Left lobe of liver (tissue), 2 donors: ENCODE measurements around the gene ARID1A. TPM values are rescaled to one million over a fixed set of nuclear protein-coding genes. Genes with fewer than 3 reads are reported as not detected.
"Not testable (repeated sequence)": the region's sequence is repeated elsewhere in the genome, so short reads cannot be mapped to it uniquely, and the experiment has no call there.

Experiments used
- ATAC-seq: fragments of 200-7000 bp; cut with Tn5 transposase; one replicate; pipeline ENCODE4 v1.9.1; 2020; ENCODE audit warnings: mild to moderate bottlenecking, moderate library complexity
- DNase-seq: peaks from one replicate; pipeline ENCODE4 v3.0.0-alpha.2; 2020; ENCODE audit warnings: low spot score
- total RNA-seq: library from RNA; stranded (reverse); gene quantifications from one replicate; pipeline ENCODE4 v1.2.1, GENCODE V29; 2021
- donor health status: DM: no; HTN: no; CAD: no; lungs with moderate emphysema.
- donor health status: DM: no; HTN: yes; CAD: no.

Gene ARID1A
- total RNA-seq, 1 donor from 2014 or later, result 27.0 TPM

DNA sequence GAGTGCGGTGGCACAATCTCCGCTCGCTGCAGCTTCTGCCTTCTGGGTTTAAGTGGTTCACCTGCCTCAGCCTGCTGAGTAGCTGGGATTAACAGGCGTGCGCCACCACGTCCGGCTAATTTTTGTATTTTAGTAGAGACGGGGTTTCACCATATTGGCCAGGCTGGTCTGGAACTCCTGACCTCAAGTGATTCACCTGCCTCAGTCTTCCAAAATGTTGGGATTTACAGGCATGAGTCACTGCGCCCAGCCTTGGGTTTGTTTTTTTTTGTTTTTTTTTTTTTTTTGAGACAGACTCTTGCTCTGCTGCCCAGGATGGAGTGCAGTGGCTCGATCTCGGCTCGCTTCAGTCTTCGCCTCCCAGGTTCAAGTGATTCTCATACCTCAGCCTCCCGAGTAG lies 30.1 kb downstream of the ARID1A start:
- DNase-seq, ATAC-seq: not testable (repeated sequence)

DNA sequence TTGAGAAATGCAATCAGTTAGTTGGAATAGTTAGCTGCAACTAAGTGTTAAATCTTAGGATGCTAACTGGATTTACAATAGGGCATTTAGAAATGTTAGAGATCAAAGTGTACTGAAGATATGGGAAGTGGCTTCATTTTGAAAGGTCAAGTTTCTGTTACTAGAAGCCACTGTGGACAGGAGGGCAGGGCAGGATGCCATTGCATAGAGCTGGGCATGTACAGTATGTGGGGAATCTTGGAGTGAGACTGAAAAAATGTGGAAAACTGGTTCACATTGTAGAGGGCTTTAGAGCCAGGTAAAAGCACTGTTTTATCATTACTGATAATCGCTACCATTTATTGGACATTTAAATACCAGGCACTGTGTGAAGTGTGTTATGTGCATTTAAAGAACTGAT lies 31.0 kb downstream of the ARID1A start:
- ATAC-seq, result peak; percentile 5
- no peak for DNase-seq

- ATAC-seq (no peak), DNase-seq (no peak)
Observed at GRCh38 chr1:26727476-26727875, 31.7 kb downstream of the ARID1A start.

DNA sequence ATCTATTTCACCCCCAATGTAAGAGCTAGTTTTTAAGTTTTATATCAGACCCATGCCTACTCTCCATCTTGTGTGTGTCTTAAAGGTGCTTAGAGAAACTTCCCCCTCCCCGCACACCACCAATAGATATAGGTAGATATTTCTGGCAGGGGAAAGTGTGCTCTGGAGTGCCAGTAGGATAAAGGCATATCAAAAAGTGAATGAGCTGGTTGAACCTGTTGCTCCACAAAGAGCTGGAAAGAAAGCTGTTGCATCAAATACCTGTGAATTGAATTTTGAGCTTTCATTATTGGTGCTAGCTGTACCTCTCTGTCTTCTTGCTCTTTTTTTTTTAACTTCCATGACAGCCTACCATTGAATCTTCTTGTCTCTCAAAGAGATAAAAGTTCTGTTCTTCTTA lies 32.8 kb downstream of the ARID1A start:
- no peak for DNase-seq
- ATAC-seq, result no peak

- no peak for DNase-seq
- no peak for ATAC-seq
Observed at GRCh38 chr1:26729633-26730032, 33.8 kb downstream of the ARID1A start.

DNA sequence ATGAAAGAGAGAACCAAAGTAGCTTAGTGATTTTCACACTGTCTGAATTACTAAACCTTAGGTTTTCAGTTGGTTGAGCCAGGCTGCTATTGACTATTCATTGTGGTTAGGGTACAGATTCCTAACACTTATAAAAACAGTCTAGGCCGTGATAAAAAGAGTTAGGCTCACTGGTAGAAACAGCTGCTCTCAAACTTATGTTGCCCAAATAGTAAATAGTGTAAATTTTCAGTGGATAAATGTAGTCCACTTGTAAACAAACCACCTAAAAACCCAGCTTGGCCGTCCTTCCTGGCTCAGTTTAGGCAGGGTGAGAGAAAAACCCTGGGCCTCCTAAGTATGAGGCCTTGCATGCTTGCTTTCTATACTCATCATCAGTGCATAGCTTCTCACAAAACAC lies 34.9 kb downstream of the ARID1A start:
- no peak for ATAC-seq

GRCh38 chr1:26731233-26731902 lies 35.6 kb downstream of the ARID1A start:
- DNase-seq (no peak), ATAC-seq (peak; percentile 17)

More for the DNA sequence above, 34.9 kb downstream of the ARID1A start:
- DNase-seq, result no peak

DNA sequence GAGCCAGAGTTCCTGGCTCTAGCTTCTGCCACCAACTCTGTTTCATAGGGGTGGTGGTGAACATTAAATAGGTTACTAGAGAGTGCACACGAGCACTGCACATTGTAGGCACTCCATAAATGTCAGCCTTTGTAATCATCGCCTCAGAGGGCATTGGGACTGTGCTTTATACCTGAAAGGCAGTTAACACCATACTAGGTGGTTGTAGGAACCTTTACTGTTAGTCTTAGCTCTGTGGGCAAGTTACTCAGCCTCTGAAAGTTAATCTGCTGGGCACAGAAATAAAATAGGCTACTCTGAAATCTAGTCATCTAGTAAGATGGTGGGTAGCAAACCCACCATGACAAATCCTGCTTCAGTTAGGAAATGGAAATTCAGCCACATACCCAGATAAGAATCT lies 37.6 kb downstream of the ARID1A start:
- no peak for ATAC-seq
- no peak for DNase-seq

DNA sequence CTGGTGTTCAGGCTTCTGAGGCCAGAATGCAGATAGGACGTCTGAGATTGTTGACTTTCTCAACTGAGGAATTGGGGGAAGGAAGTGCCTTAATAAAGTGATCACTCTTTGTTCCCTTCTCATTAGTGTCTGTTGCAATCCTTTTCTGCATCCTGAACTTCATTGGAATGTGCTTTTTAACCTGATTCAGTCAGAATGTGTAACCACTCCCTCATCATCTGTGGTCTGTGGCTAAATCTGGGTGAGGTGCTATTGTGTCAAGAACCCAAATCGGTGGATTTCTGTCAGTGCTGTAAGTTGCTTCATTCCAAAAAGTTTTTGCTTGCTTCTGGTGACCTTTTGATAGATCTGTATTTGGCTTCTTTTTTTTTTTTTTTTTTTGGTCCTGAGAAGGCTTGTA lies 38.2 kb downstream of the ARID1A start:
- no peak for DNase-seq
- no peak for ATAC-seq

GRCh38 chr1:26734501-26735058 lies 38.8 kb downstream of the ARID1A start:
- no peak for DNase-seq
- ATAC-seq, result peak; percentile 41

- DNase-seq (no peak), ATAC-seq (no peak)
Observed at GRCh38 chr1:26739329-26739914, 43.6 kb downstream of the ARID1A start.

DNA sequence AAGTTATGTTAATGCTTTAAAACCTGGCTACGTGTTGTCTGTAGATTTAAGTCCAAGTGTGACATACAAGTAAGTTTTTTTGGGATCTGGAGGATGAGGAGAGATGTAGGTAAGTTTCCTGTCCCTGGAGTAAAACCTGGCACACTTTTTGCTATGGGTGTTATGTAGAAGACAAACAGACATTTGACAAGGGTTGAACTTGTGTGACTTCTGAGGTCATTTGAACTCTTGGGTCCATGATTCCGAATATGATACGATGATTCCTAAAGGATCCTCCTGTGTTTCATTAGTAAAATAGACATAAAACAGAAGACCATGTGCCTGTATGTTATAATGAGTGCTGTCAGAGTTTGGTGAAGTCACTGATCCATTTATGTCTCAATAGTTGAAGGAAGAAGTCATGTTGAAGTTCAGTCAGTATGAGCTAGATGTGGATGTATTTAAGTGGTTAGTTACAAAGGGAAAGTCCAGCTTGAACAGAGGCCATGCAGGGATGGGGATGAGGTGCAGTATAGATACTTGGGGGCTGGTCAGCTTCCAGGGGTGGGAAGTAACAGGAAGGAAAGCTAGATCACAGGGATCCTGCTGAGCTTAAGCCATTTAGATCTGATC lies 44.3 kb downstream of the ARID1A start:
- DNase-seq (no peak), ATAC-seq (peak; percentile 25)

- ATAC-seq (peak; percentile 85), DNase-seq (no peak)
Observed at GRCh38 chr1:26740952-26741351, 45.1 kb downstream of the ARID1A start.

GRCh38 chr1:26743426-26744059 lies 47.7 kb downstream of the ARID1A start:
- no peak for DNase-seq
- ATAC-seq, result no peak

DNA sequence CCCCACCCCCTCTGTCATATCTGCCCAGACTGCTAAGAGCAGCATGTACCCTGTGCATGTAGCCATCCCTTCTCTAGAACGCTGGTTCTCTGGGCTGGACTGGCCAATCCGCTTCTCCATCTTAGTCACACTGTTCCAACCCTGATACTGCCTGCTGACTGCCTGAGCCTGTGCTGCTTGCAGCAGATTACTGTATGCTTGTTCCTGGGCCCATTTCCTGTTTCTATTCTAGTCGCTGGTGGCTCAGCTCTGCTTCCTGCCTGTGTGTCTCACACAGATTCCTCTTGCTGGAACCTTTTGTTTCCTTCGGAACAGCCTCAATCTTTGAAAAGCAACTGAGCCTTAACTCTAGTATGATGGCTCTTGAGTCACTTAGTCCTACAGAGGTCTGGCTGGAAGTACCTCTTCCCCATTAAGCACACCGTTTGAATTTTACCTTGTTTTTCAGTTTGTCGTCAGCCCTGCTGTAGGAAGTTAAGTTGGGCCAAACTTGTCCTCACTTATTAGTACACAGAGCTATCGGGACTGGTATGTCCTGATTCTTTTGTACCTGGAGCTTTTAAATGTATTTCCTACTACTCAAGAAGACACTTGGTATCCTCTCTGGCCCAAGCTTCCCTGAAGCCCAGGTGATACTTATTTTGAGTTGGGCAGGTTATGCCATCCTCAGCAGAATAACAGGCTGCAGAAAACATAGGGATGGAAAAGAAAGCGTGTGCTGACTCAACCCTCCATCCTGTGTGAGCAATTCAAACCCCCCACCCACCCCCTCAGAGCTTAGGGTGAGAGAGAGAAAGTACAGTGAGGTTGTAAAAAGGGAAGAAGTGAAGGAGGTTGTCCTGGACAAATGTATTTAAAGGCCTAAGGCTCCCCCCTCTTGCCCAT lies 48.5 kb downstream of the ARID1A start:
- DNase-seq, result peak; percentile 62
- peak; percentile 69 for ATAC-seq

DNA sequence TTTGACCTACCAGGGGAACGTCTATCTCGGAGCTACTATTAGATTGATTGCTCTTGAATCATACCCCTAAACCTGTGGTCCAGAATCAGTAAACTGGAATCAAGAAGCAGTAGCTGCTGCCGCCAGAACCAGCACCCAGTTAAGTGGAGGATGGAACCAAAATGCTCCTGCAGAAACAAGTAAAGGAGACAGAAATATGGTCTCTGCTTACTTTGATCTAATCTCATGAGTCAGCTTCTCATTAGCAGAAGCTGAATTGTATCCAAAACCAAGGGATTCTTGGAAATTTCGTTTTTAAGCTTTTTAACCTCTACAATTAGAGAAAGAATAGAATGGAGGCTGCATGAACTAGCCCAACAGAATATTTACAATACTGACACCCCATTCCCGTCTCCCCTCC lies 49.4 kb downstream of the ARID1A start:
- DNase-seq, result no peak
- ATAC-seq, result no peak

- DNase-seq, result no peak
- ATAC-seq, result no peak
Observed at GRCh38 chr1:26747048-26747447, 51.2 kb downstream of the ARID1A start.

GRCh38 chr1:26748351-26748750 lies 52.5 kb downstream of the ARID1A start:
- no peak for ATAC-seq

GRCh38 chr1:26749458-26749857 lies 53.6 kb downstream of the ARID1A start:
- DNase-seq, result no peak
- no peak for ATAC-seq

More at GRCh38 chr1:26748351-26748750, 52.5 kb downstream of the ARID1A start:
- DNase-seq, result no peak

GRCh38 chr1:26750428-26750827 lies 54.6 kb downstream of the ARID1A start:
- no peak for DNase-seq
- ATAC-seq, result no peak

GRCh38 chr1:26752519-26752918 lies 56.7 kb downstream of the ARID1A start:
- ATAC-seq, result no peak

More at GRCh38 chr1:26752519-26752918, 56.7 kb downstream of the ARID1A start:
- no peak for DNase-seq
